DND-41 (cell line): Measurements from ENCODE around the gene LYST.

ENCODE experiments used
- EZH2 ChIP-seq: IDR thresholded peaks from 3 replicates; pipeline ENCODE4 v1.6.1; 2012; ENCODE audit warnings: borderline replicate concordance, low read depth, mild to moderate bottlenecking, moderate library complexity, low read length, inconsistent platforms; ENCODE audit not compliant: severe bottlenecking
- TF ChIP-seq, protein P1 (sequence below): IDR thresholded peaks from 2 replicates; pipeline ENCODE4 v1.5.1; 2012; ENCODE audit warnings: borderline replicate concordance, low read length, moderate library complexity, mild to moderate bottlenecking; ENCODE audit not compliant: poor library complexity, severe bottlenecking; ENCODE audit errors: extremely low read depth

GRCh38 chr1:235806123-235806522, 60.6 kb downstream of the LYST start:
- TF ChIP-seq, protein P1, sequence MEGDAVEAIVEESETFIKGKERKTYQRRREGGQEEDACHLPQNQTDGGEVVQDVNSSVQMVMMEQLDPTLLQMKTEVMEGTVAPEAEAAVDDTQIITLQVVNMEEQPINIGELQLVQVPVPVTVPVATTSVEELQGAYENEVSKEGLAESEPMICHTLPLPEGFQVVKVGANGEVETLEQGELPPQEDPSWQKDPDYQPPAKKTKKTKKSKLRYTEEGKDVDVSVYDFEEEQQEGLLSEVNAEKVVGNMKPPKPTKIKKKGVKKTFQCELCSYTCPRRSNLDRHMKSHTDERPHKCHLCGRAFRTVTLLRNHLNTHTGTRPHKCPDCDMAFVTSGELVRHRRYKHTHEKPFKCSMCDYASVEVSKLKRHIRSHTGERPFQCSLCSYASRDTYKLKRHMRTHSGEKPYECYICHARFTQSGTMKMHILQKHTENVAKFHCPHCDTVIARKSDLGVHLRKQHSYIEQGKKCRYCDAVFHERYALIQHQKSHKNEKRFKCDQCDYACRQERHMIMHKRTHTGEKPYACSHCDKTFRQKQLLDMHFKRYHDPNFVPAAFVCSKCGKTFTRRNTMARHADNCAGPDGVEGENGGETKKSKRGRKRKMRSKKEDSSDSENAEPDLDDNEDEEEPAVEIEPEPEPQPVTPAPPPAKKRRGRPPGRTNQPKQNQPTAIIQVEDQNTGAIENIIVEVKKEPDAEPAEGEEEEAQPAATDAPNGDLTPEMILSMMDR = no peak
- no peak for TF ChIP-seq EZH2
